Keratinocyte (primary cell): ENCODE results near the gene PEX16. TPM values are rescaled to one million over a fixed set of nuclear protein-coding genes. Genes with fewer than 3 reads are reported as not detected.

Experiments
- DNase-seq: peaks from one replicate; pipeline ENCODE4 v3.0.0-alpha.2; 2011; ENCODE audit warnings: low read depth, missing footprints, low spot score
- FAIRE-seq: peaks from 2 replicates; lab custom pipeline; 2011; peaks lifted over from hg19 to GRCh38; lab: Jason Lieb, UNC
- H2AFZ ChIP-seq: 2 replicates; pipeline ENCODE4 v1.6.0; 2012; ENCODE audit warnings: low read length, control low read depth, inconsistent platforms; ENCODE audit not compliant: control insufficient read depth
- H3K27ac ChIP-seq: 2 replicates; pipeline ENCODE4 v1.5.1; 2011; ENCODE audit warnings: low read length; ENCODE audit not compliant: control insufficient read depth, insufficient read depth
- H3K27me3 ChIP-seq: 3 replicates; pipeline ENCODE4 v1.6.0; 2011; ENCODE audit warnings: low read length; ENCODE audit not compliant: control insufficient read depth, insufficient read depth; ENCODE audit errors: extremely low read depth
- H3K36me3 ChIP-seq, 2 experiments: 2 replicates in 1 of 2; 3 replicates in 1 of 2; pipeline ENCODE4 v1.5.1; 2011; ENCODE audit warnings: low read length in 2 of 2, mild to moderate bottlenecking in 1 of 2; ENCODE audit not compliant: control insufficient read depth in 2 of 2, insufficient read depth in 2 of 2; ENCODE audit errors: extremely low read depth in 1 of 2
- H3K4me1 ChIP-seq: 3 replicates; pipeline ENCODE4 v1.5.1; 2011; ENCODE audit warnings: low read length; ENCODE audit not compliant: control insufficient read depth, insufficient read depth; ENCODE audit errors: extremely low read depth
- H3K4me2 ChIP-seq: 3 replicates; pipeline ENCODE4 v1.6.0; 2011; ENCODE audit warnings: low read depth, low read length; ENCODE audit not compliant: control insufficient read depth, insufficient read depth; ENCODE audit errors: extremely low read depth
- H3K4me3 ChIP-seq, 3 experiments: fragments of 200-600 bp in 1 of 3; sonication (generic) in 1 of 3; 2 replicates in 2 of 3; 3 replicates in 1 of 3; pipeline ENCODE4 v1.5.1; 2011 to 2016; ENCODE audit warnings: low read length in 3 of 3, mild to moderate bottlenecking in 3 of 3, control low read depth in 2 of 3, inconsistent platforms in 1 of 3, low read depth in 1 of 3, mixed read lengths in 1 of 3, mixed run types in 1 of 3, moderate library complexity in 1 of 3; ENCODE audit not compliant: control insufficient read depth in 2 of 3, insufficient read depth in 2 of 3; ENCODE audit errors: extremely low read depth in 1 of 3
- H3K79me2 ChIP-seq: 2 replicates; pipeline ENCODE4 v1.6.0; 2012; ENCODE audit warnings: low read length; ENCODE audit not compliant: control insufficient read depth, insufficient read depth
- H3K9ac ChIP-seq: 3 replicates; pipeline ENCODE4 v1.6.0; 2011; ENCODE audit warnings: low read length; ENCODE audit not compliant: control insufficient read depth, insufficient read depth; ENCODE audit errors: extremely low read depth
- H3K9me1 ChIP-seq: 3 replicates; pipeline ENCODE4 v1.6.0; 2011; ENCODE audit warnings: low read length; ENCODE audit not compliant: control insufficient read depth, insufficient read depth; ENCODE audit errors: extremely low read depth
- H3K9me3 ChIP-seq: 2 replicates; pipeline ENCODE4 v1.5.1; 2012; ENCODE audit warnings: low read depth, low read length; ENCODE audit not compliant: control insufficient read depth
- H4K20me1 ChIP-seq: 3 replicates; pipeline ENCODE4 v1.6.0; 2011; ENCODE audit warnings: low read length; ENCODE audit not compliant: control insufficient read depth, insufficient read depth; ENCODE audit errors: extremely low read depth
- EZH2 ChIP-seq: IDR thresholded peaks from one replicate; pipeline ENCODE4 v1.6.1; 2012; ENCODE audit warnings: inconsistent platforms, mild to moderate bottlenecking, low read length, moderate library complexity
- dilution Hi-C: fragments of 300-500 bp; cut with MboI; formaldehyde crosslinking; loops from one replicate; pipeline ENCODE4 v1.7.0; 2020; ENCODE audit warnings: low sequenced_read_pairs; ENCODE audit not compliant: extremely low pct_ligation_motif_present
- polyA plus RNA-seq, 5 experiments: library from polyadenylated mRNA; depleted of rRNA in 3 of 5; stranded (reverse) in 3 of 5; stranded (forward) in 1 of 5; unstranded in 1 of 5; fragments of >200 nt; gene quantifications; 1 replicate in 1 of 5; 2 replicates in 3 of 5; 3 replicates in 1 of 5; pipeline versions ENCODE4 v1.2.1 to v1.2.3, GENCODE V29; 2011 to 2012; ENCODE audit warnings: missing spikeins in 2 of 5, low read depth in 1 of 5, low replicate concordance in 1 of 5
- TF ChIP-seq, protein P1 (sequence below), 3 experiments: IDR thresholded peaks in 1 of 3; conservative IDR thresholded peaks in 1 of 3; optimal IDR thresholded peaks in 1 of 3; 2 replicates in 2 of 3; 3 replicates in 1 of 3; pipeline versions ENCODE3 to v1.5.1; 2011; ENCODE audit warnings: low read length in 3 of 3, mild to moderate bottlenecking in 3 of 3, moderate library complexity in 2 of 3, control low read depth in 1 of 3, inconsistent platforms in 1 of 3; ENCODE audit not compliant: insufficient read depth in 2 of 3; ENCODE audit errors: extremely low read depth in 1 of 3

The PEX16 gene
- polyA plus RNA-seq, 1 donor (not counting 4 experiments of a cell fraction or from before 2014, with no cell fraction given), result 16.7 TPM

DNA sequence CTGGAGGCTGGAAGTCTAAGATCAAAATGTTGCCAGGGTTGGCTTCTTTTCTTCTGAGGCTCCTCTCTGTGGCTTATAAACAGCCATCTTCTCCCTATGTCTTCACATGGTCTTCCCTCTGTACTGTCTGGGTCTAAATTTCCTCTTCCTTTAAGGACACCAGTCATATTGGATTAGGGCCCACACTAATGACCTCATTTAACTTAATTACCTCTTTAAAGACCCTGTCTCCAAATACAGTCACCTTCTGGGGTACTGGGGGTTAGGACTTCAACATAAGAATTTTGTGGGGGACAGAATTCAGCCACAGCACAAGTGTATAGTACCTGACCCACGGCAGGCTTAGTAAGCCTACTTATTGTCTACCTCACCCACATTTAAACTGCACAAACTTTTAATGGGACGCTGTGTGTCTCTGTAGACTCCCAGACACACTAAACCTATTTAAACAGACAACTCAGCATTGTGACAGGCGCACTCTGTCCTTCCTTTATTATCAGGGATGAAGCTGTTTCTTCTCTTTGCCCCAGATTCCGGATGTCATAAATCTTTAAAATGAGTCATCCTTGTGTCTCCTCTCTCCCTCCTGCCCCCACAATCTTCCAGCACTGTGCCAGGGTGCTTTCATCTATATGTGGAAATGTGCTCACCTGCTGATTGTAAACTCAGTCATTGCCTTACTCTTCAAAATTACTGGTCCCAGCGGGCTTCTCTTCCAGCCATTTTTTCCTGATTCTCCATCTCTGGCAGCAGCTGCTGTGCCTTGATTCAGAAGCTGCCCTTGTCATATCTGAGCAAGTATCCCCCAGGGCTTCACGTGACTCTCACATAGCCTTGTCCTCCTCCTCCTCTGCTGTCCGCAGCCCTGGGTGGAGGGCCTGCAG lies 37.6 kb downstream of the PEX16 start:
- dilution Hi-C loops, result no loop called here
- Histone ChIP-seq H3K27me3 (no peaks in the 10 kb centered on the region), H2AFZ (no peak overlapping the region), H3K9ac (no peak overlapping the region), H3K27ac (no peak overlapping the region), H3K4me1 (peaks cover 3% of the 10 kb centered on the region), H3K4me2 (no peak overlapping the region), H3K9me1 (no peaks in the 10 kb centered on the region), H3K79me2 (no peaks in the 10 kb centered on the region), H3K4me3 (no peak overlapping the region), H4K20me1 (no peaks in the 10 kb centered on the region), H3K36me3 (peaks cover 6 to 10% of the 10 kb centered on the region in 2 experiments), H3K9me3 (no peaks in the 10 kb centered on the region)
- FAIRE-seq, result peak; percentile 48
- no peak for DNase-seq
- TF ChIP-seq, protein P1, sequence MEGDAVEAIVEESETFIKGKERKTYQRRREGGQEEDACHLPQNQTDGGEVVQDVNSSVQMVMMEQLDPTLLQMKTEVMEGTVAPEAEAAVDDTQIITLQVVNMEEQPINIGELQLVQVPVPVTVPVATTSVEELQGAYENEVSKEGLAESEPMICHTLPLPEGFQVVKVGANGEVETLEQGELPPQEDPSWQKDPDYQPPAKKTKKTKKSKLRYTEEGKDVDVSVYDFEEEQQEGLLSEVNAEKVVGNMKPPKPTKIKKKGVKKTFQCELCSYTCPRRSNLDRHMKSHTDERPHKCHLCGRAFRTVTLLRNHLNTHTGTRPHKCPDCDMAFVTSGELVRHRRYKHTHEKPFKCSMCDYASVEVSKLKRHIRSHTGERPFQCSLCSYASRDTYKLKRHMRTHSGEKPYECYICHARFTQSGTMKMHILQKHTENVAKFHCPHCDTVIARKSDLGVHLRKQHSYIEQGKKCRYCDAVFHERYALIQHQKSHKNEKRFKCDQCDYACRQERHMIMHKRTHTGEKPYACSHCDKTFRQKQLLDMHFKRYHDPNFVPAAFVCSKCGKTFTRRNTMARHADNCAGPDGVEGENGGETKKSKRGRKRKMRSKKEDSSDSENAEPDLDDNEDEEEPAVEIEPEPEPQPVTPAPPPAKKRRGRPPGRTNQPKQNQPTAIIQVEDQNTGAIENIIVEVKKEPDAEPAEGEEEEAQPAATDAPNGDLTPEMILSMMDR (optimal IDR thresholded peaks at IDR 0.05 in 1 of 3, IDR thresholded peaks at IDR 0.05 in 1 of 3, conservative IDR thresholded peaks at IDR 0.05 in 1 of 3; ENCODE audit: extremely low read depth in 1 of 3, insufficient read depth in 2 of 3, low read length in 3 of 3), result no peak
- no peak for TF ChIP-seq EZH2

DNA sequence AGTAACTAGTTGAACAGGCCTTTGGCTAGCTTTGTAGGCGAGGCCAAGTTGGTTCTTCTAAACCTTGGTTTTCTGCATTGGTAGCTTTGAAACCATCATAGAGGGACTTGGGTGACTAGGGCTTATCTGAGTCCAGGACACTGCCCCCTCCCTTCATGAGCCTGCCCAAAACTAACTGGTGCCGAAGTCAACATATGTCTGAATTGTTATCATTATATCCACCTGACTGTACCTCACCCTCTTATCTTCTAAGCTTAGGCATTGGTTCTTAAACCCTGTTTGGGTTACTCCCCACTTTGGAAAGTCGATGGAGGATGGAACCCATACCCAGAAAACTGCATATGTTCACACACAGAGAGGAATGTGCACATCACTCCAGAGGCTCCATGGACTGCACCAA lies 39.8 kb downstream of the PEX16 start:
- no peak for FAIRE-seq
- no peaks in the 10 kb centered on the region for H3K9me3 ChIP-seq

More for the DNA sequence above, 39.8 kb downstream of the PEX16 start:
- H3K27ac ChIP-seq, result no peak overlapping the region
- H4K20me1 ChIP-seq, result no peaks in the 10 kb centered on the region
- H2AFZ ChIP-seq, result no peak overlapping the region
- no peak overlapping the region for H3K4me3 ChIP-seq
- no peak overlapping the region for H3K4me2 ChIP-seq
- dilution Hi-C loops, result no loop called here
- H3K79me2 ChIP-seq, result no peaks in the 10 kb centered on the region
- H3K9me1 ChIP-seq, result no peaks in the 10 kb centered on the region
- no peaks in the 10 kb centered on the region for H3K27me3 ChIP-seq
- H3K36me3 ChIP-seq, result peaks cover 11 to 12% of the 10 kb centered on the region in 2 experiments
- no peak overlapping the region for H3K9ac ChIP-seq
- peaks cover 5% of the 10 kb centered on the region for H3K4me1 ChIP-seq
- TF ChIP-seq, protein P1 (optimal IDR thresholded peaks at IDR 0.05 in 1 of 3, IDR thresholded peaks at IDR 0.05 in 1 of 3, conservative IDR thresholded peaks at IDR 0.05 in 1 of 3; ENCODE audit: extremely low read depth in 1 of 3, insufficient read depth in 2 of 3, low read length in 3 of 3), result no peak
- no peak for TF ChIP-seq EZH2
- no peak for DNase-seq
